GM21619 (cell line): ENCODE measurements around the gene GRM7.

Source experiments
- ATAC-seq: cut with Tn5 transposase; IDR thresholded peaks from one replicate; pipeline ENCODE4 v1.9.1; 2021; ENCODE audit not compliant: unreplicated experiment

GRM7 gene

DNA sequence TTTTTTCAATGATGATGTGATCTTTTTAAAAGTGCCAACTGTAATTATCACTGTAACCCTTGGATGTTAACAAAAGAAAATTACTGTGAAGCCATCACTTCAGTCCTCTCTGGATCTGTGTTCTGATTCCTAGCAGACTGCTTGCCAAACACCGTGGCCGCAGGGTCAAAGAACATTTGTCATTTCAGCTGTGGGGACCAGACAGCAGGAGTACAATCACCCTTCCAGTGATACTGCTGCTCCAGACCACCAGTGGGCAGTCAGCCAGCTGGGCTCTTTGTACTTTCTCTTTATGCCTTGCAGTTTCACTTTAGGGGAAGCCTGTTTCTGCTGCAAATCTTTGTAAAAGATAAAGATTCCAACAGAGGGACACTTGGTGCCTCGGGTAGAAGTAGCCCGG, 770.0 kb downstream of the GRM7 start:
- no peak for ATAC-seq

DNA sequence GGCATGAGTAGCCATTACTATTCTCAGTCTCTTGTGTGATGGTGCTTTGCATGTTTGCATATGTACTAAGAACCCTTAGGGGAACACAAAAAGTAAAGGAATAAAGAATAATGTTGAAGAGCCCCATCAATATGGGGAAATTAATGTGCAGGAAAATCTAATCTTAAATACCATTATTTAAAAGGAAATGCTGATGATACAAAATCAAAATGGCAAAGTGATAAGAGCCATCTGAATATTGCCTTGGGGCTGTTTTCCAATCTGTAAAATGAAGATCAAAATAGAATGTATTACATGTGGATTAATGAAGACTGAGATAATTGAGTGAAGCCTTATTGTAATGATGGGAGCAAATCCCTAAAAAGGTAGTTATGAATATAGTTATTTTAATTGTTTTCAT, 771.4 kb downstream of the GRM7 start:
- no peak for ATAC-seq

DNA sequence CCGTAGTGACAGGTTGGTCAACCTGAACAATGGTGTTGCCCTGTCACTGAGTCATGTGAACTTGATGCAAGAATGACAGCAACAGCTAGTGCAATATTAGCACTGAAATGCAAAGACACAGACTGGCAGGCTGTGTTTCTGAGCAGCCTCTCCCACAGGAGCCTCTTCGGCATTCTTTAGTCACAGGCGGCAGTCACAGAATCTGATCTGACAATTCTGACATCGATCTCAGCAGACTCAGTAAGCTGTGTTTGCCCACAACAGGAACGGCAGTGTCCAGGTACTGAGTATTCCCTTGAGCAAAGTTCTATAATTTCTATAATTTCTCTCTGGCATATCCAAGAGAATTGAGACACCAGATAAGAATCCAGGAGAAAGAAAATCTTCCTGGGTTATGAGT, 776.8 kb downstream of the GRM7 start:
- ATAC-seq, result no peak

DNA sequence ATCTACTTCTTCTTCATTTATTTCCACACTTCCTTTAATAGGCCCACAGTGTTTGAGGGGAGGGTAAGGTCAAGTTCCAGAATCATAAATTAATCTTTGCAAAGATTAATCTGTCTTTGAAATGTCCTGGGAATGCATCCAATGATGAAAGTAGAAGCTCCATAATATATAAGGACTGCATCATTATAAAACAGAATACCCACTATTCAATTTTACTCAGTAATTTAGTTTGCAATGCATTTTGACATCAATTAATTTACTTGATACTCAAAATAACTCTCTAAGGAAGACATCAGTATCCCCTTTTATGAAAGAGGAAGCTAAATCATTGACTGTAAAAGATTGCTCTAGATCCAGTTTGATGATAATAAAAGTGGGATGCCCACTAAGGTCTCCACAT, 777.2 kb downstream of the GRM7 start:
- no peak for ATAC-seq

DNA sequence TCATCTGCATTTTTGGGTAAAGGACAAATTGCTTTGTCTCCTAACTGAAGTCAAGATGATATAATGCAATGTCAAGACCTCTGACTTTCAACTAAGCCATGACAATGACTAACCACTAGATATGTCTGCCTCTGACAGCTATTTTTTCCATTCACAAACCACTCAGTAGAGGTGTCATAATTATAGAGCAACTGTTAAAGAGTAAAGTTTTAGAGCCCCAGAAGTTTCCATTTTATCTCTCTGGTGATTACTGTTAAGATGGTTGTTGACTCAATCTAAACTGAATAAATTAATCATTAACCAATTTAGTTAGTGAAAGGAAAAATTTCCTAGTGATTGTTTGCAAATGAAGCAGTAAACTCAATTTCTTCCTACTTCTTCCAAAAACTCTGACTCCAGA, 779.9 kb downstream of the GRM7 start:
- ATAC-seq, result no peak

DNA sequence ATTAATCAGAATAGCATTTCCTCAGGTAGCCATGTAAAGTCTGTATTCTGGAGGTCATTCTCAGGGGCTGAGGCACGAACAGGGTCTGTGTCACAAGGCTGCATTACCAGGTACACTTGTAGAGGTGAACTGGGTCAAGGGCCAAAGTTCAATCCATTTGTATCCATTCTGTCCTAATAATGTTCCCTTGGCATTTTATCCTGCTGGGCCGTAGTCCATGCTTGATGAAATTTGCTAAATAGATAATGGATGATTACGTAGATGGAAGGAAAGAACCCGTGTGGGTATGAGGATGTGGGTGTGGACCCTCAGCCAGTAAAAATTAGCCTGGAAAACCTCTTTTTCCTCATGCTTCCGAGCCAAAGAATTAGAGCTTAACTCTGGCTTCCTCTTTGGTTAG, 785.9 kb downstream of the GRM7 start:
- ATAC-seq, result no peak

DNA sequence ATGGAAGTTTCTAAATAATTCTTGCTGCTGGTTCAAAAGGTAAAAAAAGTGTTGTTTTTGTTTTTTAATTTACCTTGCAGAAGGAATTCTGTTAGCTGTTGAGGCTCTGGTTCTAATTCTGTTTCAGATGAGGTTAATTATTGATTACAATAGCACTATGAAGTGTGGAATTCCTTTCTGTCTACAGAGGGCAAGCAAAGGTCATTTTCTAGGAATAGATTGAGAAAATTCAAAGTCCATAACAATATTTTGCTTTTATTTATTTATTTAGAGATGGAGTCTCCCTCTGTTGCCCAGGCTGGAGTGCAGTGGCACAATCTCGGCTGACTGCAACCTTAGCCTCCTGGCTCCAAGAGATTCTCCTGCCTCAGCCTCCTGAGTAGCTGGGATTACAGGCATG, 789.6 kb downstream of the GRM7 start:
- no peak for ATAC-seq

DNA sequence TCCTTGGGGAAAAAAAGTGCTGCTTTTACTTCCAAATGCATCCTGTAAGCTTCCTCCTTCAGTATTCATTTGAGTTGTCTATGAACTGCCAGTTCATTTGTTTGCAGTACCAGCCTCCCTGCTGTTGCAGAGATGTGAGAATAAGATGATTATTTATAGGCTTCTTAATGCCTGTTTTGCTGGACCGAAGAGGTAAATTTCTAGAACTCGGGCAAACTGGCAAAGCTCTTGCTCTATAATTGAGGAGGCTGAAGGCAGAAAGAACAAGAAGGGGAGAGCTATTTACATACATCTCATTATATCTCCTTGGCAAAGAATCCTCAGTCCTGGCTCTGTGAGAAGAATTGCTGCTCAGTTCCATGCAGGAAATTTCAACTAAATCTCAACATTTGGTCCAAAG, 790.4 kb downstream of the GRM7 start:
- ATAC-seq, result no peak

DNA sequence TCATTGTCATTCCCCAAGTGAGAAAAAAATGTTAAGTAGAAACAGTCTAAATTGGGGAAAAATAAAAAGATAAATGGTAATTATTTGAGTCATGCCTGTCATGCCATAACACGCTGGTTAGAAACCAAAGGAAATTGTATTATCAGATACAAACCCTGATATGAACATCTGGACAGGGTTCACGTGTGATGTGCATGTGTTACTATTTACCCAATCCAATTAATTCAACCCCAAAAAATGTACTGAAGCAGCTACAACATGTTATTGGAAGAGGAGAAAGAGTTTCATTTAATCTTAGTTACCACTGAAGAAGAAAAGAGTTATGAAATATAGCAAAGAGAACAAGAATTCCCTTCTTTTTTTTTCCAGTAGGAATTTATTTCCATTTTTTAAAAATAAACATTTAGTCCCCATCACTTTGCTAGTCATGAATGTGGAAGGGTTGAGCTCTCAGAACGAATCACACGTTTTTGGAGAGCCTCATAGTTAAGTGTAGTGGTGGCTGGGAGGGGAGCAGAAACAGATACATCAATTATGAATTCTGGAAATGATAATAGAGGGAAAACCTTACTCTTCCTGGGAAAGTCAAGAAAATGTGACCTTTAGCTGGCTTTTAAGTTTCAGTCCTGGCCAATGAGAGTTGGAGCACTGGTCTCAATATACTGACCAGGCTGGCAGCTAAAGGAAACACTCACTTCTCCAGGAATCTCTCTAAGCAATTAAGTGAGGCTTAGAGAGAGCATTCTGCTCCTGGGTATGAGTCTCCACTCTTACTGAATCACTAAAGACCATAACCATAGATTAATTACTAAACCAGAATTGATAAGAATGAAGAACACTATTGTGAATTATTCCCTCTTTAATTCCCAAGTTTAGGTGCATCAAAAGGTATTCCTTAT, 796.5 kb downstream of the GRM7 start:
- no peak for ATAC-seq

DNA sequence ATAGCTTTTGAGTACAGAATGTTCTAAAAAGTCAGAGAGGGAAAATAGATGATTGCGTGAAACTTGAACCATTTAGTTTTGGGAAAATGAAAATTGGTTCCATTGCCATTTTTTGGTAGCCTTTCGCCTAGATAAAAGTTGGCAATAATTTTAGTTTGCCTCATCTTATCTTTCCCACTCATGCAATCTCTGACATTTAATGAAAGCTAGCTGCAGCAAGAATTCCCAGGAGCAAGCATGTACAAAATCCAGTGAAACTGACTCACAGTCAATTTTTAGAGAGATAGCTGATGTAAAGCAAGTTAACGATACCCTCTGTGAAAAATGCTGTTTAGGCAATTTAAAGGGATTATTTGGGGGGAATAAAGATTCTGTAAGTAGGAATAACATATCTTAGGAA, 797.4 kb downstream of the GRM7 start:
- ATAC-seq, result no peak

DNA sequence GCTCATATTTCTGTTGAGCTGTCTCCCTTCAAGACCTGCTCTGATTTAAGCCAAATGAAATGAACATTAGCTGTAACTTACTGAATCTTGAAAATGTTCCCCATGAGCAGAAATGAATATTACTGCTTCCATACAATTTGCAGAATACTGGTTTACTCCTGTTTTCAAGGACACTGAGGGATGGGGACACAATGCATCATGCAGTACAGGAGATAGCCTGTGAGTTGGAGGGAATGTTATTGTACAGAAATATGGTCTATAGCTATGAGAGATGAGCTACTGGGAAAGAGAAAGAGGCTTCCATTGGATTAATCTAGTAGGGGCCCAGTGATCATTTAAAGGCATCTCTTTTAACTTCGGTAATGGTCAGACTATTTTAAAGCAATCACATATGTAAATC, 798.2 kb downstream of the GRM7 start:
- no peak for ATAC-seq

DNA sequence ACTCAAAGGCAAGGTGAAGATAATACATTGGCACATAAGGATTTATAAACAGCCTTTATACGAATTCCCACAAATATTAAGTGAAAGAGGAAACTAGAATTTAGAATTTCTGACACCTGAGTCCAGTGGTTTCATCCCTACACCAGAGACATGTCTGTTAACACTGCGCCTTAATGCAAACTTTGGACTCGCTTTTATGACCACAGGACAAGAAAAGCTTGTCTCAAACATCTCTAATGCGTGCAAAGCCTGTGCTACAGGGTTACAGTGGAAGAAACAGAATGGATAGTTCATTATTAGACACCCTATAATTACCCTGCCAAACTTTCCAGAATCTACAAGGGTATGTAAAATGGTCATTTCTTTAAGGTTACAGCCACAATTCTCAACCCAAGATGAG, 802.9 kb downstream of the GRM7 start:
- no peak for ATAC-seq

DNA sequence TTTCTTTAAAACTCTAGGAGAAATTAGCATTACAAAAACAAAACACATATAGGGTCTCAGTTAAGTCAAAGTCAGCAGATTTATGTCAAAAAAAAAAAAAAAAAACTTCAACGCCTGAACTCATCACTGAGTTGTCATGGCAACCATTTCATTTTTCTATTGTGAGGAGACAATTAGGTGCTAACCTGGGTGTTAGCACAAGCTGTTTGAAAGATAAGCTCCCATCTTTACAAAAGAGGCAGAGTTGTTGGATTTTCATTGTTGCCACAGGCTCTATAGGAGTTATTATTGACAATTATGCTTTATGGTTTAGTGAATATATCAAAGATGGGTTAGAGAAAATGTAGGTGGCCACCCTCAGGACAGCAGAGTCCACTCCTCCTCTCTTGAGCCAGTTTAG, 806.9 kb downstream of the GRM7 start:
- no peak for ATAC-seq

DNA sequence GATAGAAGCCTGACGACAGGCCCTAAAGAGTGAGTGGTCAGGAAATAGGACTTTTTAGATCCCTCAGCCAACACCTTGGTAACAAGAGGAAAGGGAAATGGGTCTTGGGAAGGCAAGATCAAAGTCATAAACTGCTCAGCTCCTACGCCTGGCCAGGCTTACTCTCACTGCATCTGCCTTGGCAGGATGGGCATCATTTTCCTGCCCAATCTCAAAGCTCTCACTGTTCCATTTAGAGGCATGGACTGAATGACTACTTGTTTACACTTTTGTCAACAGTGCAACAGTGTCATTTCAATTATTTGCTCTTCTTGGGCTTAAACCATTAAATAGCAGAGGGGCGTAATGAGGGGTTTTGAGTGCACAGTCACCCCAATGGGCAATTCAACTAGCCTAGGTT, 808.7 kb downstream of the GRM7 start:
- no peak for ATAC-seq

DNA sequence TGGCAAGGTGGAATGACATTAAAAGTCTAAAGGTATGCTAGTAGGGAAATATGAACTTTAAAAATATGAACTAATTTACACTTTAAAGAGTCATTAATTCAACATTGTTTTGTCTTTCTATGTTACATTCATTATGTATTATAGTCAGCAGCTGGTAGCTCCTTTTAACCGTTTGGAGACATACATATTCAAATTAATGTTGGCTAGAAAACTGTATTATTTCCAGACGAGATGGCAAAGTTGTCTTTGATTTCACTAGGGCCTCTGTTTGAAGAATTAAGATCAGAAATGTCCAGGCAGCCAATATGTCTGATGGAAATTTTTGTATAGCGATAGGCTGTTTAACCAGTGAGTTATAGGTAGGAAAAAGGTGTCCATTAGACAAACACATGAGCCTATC, 817.6 kb downstream of the GRM7 start:
- ATAC-seq, result no peak

DNA sequence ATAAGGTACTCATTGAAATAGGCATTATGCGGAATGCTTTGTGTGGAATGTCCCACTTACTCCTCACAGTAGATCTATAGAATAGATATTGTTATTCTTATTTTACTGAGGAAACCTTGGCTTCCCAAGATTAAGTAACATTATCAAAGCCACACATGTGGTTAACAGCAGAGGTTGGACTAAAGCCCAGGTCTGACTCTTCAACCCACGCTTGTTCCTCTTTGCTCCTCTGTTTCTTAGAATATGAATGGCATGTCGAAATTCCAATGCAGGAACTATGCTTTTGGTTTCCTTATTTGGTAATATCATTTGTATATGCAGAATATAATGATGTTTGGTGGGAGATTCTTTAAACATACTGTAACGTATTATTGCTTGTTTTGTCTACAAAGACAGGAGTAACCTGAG, 821.9 kb downstream of the GRM7 start:
- no peak for ATAC-seq

DNA sequence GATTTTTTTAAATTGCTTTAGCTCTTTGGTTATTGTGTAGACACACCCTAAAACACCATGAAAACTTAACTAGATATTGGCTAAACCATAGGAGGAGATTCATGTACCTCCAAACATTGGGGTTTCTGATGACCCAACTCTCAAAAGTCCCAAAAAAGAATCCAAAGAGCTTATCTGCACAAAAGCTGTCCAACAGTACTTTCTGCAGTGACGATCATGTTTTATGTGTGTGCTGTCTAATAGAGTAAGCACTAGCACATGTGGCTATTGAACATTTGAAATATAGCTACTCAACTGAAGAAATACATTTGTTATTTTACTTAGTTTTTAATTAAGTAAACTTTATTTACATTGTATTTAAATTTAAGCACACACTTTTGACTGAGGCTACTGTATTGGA, 822.5 kb downstream of the GRM7 start:
- ATAC-seq, result no peak

DNA sequence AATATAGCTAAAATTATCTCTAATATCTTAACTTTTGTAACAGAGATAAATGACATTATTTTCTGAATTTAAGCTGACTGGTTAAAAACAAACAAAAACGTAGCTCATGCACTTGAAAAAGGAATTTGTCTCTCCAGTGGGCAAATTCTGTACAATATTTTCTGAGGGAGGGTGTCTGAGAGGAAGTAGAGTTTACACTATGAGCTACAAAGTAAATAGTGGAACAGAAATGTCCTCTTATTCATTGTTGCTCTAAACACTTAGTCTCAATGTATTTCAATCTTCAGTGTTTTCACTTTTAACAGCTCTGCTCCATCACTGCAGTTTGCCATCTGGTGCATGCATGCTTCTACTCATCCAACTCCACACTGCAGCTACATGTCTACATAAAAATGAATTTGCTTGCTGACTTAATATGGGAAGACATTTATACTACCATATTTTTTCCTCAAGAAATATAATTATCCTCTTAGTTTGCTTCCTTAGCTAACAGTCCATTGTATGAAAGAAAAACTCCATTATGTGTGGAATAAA, 823.3 kb downstream of the GRM7 start:
- no peak for ATAC-seq

DNA sequence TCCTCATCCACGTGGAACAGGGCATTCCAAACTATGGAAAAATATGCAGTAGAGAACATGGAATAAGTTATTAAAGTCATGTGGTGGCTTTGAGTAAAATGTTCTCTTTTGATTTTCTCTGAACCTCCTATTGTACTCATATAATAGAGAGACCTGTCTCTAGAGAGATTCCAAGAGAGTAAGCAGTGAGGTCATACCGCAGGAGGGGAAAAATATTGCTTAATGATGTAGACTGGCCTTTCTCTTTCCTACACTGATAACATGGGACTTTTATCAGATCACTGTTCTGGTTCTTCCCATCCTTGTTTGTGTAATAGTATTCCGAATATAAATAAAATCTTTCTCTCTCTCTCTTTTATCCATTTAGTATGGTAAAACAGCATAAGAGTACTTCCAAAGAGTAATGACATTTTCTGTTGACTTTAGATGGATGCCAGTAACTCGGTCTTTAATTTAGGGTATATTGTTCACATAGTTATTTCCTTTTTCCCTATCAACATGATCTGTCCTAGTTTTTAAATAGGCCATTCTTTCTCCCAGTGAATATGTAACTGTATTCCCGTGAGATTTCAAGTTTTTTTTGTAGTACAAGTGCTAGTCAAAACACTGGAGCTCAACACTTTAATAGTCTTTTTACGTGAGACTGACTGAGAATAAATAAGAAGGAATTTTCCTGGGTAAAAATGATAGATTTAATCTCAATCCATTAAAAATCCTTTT, 826.7 kb downstream of the GRM7 start:
- ATAC-seq, result no peak

DNA sequence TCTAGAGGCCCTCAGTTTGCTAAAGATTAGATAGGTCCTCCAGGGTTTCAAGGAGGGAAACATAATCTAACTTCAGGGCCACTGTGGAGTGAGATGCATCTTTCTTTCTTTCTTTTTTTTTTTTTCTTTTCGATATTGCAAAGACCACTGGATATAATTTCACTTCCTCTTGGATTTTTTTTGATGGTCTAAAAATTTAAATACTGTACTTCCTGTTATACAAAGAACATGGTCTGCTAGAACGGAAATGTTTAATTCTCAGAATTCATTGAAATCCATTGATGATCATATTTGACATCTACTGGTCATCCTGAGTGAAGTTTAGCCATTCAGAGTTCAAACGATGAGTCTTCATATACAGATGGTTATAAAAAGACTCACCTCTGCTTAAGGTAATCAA, 832.0 kb downstream of the GRM7 start:
- no peak for ATAC-seq

DNA sequence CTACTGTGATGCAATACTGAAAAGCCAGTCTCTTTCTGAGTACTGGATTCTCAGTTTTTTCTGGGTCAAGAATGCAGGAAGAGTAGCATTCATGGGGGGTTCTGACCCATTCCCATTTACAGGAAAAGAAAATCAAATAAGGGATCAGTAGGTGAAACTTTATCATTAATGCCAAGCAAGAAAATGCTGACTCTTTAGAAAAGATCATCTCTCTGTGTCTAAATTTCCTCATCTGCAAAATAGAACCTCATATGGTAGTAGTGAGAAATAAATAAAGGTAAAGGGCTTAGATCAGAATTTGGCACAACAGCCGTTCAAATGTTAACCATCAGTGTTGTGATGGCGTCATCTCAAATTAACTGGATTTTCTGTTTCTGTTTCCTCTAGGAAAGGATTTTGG, 833.1 kb downstream of the GRM7 start:
- no peak for ATAC-seq

DNA sequence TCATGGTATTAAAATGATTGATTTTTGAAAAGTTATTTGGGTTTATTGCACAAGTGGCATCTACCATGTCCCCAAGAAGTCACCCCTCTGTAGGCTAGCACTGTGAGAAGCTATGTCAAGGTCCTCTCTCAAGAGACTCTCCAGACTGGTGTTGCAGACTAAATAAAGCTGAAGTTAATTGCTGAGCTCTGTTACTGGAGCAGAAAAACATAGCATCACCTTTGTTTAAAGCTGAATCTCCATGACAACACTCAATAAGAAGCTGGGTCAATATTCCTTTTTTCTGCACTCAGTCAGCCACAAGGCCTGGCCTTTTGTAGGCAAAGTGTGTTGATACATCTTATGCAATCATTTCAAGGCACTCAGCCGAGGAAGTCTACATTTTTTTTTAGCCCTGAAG, 834.1 kb downstream of the GRM7 start:
- no peak for ATAC-seq
